Right lobe of liver (tissue), 4 donors: ENCODE results near the gene SLC44A1.

Experiments
- POLR2A ChIP-seq: fragments of 450-650 bp; IDR thresholded peaks from one replicate; pipeline ENCODE4 v1.6.1; 2017; ENCODE audit warnings: antibody characterized with exemption, mild to moderate bottlenecking
- TF ChIP-seq, protein P1 (sequence below), 4 donors: fragments of 200-600 bp in 3 of 4; fragments of 450-650 bp in 1 of 4; IDR thresholded peaks; one replicate each; pipeline versions ENCODE4 v1.5.1 to v1.8.0; 2016 to 2022; ENCODE audit warnings: antibody characterized with exemption in 4 of 4, mild to moderate bottlenecking in 2 of 4
- donor health status: DM: no; HTN: no; CAD: no.
- donor health status: DM: no; HTN: no; CAD: no.
- donor health status: DM: no; HTN: yes; CAD: no.

DNA sequence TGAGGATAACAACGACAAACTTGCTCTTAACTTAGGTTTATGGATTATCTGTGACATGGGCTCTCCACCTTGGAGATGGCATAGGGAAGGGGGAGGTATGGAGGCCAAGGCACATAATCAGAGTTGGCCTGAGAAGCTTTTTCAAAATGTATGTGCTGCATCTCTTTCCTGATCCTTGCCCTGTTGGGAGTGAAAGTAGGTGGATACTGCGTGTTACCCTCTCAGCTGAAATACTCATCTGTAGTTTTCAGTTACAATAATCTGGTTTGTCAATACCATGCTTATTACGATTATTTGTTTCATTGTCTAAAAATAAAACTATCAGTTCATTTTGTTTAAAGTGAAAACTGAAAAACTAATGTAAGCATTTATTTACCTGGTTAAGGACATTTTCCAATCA lies 86.7 kb downstream of the SLC44A1 start:
- no peak for TF ChIP-seq POLR2A
- TF ChIP-seq, protein P1, sequence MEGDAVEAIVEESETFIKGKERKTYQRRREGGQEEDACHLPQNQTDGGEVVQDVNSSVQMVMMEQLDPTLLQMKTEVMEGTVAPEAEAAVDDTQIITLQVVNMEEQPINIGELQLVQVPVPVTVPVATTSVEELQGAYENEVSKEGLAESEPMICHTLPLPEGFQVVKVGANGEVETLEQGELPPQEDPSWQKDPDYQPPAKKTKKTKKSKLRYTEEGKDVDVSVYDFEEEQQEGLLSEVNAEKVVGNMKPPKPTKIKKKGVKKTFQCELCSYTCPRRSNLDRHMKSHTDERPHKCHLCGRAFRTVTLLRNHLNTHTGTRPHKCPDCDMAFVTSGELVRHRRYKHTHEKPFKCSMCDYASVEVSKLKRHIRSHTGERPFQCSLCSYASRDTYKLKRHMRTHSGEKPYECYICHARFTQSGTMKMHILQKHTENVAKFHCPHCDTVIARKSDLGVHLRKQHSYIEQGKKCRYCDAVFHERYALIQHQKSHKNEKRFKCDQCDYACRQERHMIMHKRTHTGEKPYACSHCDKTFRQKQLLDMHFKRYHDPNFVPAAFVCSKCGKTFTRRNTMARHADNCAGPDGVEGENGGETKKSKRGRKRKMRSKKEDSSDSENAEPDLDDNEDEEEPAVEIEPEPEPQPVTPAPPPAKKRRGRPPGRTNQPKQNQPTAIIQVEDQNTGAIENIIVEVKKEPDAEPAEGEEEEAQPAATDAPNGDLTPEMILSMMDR (IDR thresholded peaks at IDR 0.05): no peak
